A549 (cell line): ENCODE measurements around the gene LILRB3. TPM values are rescaled to one million over a fixed set of nuclear protein-coding genes. Genes with fewer than 3 reads are reported as not detected.
"Not testable (repeated sequence)": the region's sequence is repeated elsewhere in the genome, so short reads cannot be mapped to it uniquely, and the experiment has no call there.

Source experiments
- ATAC-seq, 2 experiments: fragments of 200-7000 bp in 1 of 2; fragments of >200 bp in 1 of 2; cut with Nextera tagmentation in 1 of 2; cut with Tn5 transposase in 1 of 2; 3 replicates each; pipeline versions ENCODE4 v1.8.0 to v1.9.1; 2018 to 2020; ENCODE audit warnings: mild to moderate bottlenecking in 1 of 2, moderate library complexity in 1 of 2
- CTCF ChIA-PET: fragments of 300-600 bp; sonication (Branson Sonifier 250); formaldehyde crosslinking; extraction: SDS; loops from one replicate; lab custom pipeline; 2021; ENCODE audit warnings: antibody characterized with exemption, inconsistent platforms; lab: Yijun Ruan, JAX
- POLR2A ChIA-PET: fragments of 350-600 bp; formaldehyde crosslinking; extraction: SDS; loops from one replicate; lab custom pipeline; 2021; ENCODE audit warnings: antibody characterized with exemption, inconsistent platforms; lab: Yijun Ruan, JAX
- DNase-seq, 2 experiments: peaks; one replicate each; pipeline versions ENCODE4 v3.0.0 to v3.0.0-alpha.2; 2011 to 2016; ENCODE audit warnings: low read depth in 1 of 2, low spot score in 1 of 2
- FAIRE-seq: peaks from 2 replicates; lab custom pipeline; 2011; peaks lifted over from hg19 to GRCh38; lab: Jason Lieb, UNC
- H3K27ac ChIP-seq, 2 experiments: fragments of >200 bp; sonication (Bioruptor Twin); formaldehyde crosslinking; 3 replicates each; pipeline ENCODE4 v1.5.1; 2016 to 2017
- H3K4me1 ChIP-seq: fragments of >200 bp; sonication (Bioruptor Twin); formaldehyde crosslinking; 3 replicates; pipeline ENCODE4 v1.6.1; 2016
- H3K4me2 ChIP-seq: fragments of >200 bp; sonication (Bioruptor Twin); formaldehyde crosslinking; 3 replicates; pipeline ENCODE4 v1.6.1; 2016
- H3K4me3 ChIP-seq: fragments of >200 bp; sonication (Bioruptor Twin); formaldehyde crosslinking; 3 replicates; pipeline ENCODE4 v1.5.1; 2016
- H3K9me3 ChIP-seq: fragments of >200 bp; sonication (Bioruptor Twin); formaldehyde crosslinking; 3 replicates; pipeline ENCODE4 v1.6.1; 2016
- ATOH8 ChIP-seq: fragments of 250-450 bp; sonication (Bioruptor Pico); IDR thresholded peaks from 2 replicates; pipeline ENCODE4 v1.5.0; 2020; ENCODE audit warnings: low read depth, mild to moderate bottlenecking, moderate library complexity
- BHLHE40 ChIP-seq: IDR thresholded peaks from 2 replicates; pipeline ENCODE4 v1.6.1; 2012; ENCODE audit warnings: low read depth, low read length, inconsistent platforms
- CBX8 ChIP-seq: fragments of 200-600 bp; sonication (generic); IDR thresholded peaks from 2 replicates; pipeline ENCODE4 v1.6.1; 2016
- CEBPB ChIP-seq, 2 experiments: fragments of >200 bp in 1 of 2; sonication (Bioruptor Twin) in 1 of 2; formaldehyde crosslinking in 1 of 2; IDR thresholded peaks; 2 replicates each; pipeline ENCODE4 v1.6.1; 2012 to 2016
- ESRRA ChIP-seq: fragments of 150-350 bp; IDR thresholded peaks from 2 replicates; pipeline ENCODE4 v1.6.1; 2014; ENCODE audit warnings: mild to moderate bottlenecking, low read length, borderline replicate concordance
- HDAC2 ChIP-seq: fragments of 200-600 bp; sonication (generic); IDR thresholded peaks from 2 replicates; pipeline ENCODE4 v1.6.1; 2016
- HES2 ChIP-seq: fragments of >200 bp; sonication (Bioruptor Twin); formaldehyde crosslinking; IDR thresholded peaks from 2 replicates; pipeline ENCODE4 v1.6.1; 2016
- HEYL ChIP-seq: fragments of 250-450 bp; sonication (Bioruptor Pico); IDR thresholded peaks from 2 replicates; pipeline ENCODE4 v1.8.0; 2021; ENCODE audit warnings: mild to moderate bottlenecking, moderate library complexity
- HOXA7 ChIP-seq: fragments of 250-450 bp; sonication (Bioruptor Pico); IDR thresholded peaks from 2 replicates; pipeline ENCODE4 v1.5.0; 2020; ENCODE audit warnings: mild to moderate bottlenecking, moderate library complexity
- KDM1A ChIP-seq: fragments of 200-600 bp; sonication (generic); IDR thresholded peaks from 2 replicates; pipeline ENCODE4 v1.6.1; 2016; ENCODE audit warnings: low read depth, mild to moderate bottlenecking
- KDM5A ChIP-seq: fragments of 200-600 bp; sonication (generic); IDR thresholded peaks from 2 replicates; pipeline ENCODE4 v1.6.1; 2016; ENCODE audit warnings: antibody characterized with exemption, mild to moderate bottlenecking
- MYC ChIP-seq: IDR thresholded peaks from 2 replicates; pipeline ENCODE4 v1.6.1; 2012; ENCODE audit warnings: mild to moderate bottlenecking, inconsistent platforms, low read length, improper control_type of control experiment, borderline replicate concordance
- NPAS2 ChIP-seq: fragments of 250-450 bp; sonication (Bioruptor Pico); IDR thresholded peaks from 2 replicates; pipeline ENCODE4 v1.8.0; 2022; ENCODE audit warnings: mild to moderate bottlenecking, moderate library complexity, borderline replicate concordance
- NR3C1 ChIP-seq: fragments of >200 bp; sonication (Bioruptor Twin); formaldehyde crosslinking; IDR thresholded peaks from 3 replicates; pipeline ENCODE4 v1.6.1; 2017
- RARB ChIP-seq: fragments of 250-450 bp; sonication (Bioruptor Pico); IDR thresholded peaks from 2 replicates; pipeline ENCODE4 v1.8.0; 2021; ENCODE audit warnings: mild to moderate bottlenecking, moderate library complexity
- RCOR1 ChIP-seq: fragments of 150-350 bp; IDR thresholded peaks from 2 replicates; pipeline ENCODE4 v1.6.1; 2014; ENCODE audit warnings: antibody characterized with exemption, low read length, low read depth
- SREBF2 ChIP-seq: fragments of 450-650 bp; IDR thresholded peaks from 2 replicates; pipeline ENCODE4 v1.6.1; 2014; ENCODE audit warnings: mild to moderate bottlenecking, moderate library complexity
- TP53 ChIP-seq: fragments of 250-450 bp; sonication (Bioruptor Pico); IDR thresholded peaks from 2 replicates; pipeline ENCODE4 v1.5.0; 2021; ENCODE audit warnings: mild to moderate bottlenecking, moderate library complexity
- USF2 ChIP-seq: fragments of 450-650 bp; IDR thresholded peaks from 2 replicates; pipeline ENCODE4 v1.6.1; 2014; ENCODE audit warnings: antibody characterized with exemption
- ZFP36 ChIP-seq: fragments of 450-650 bp; IDR thresholded peaks from 2 replicates; pipeline ENCODE4 v1.6.1; 2014; ENCODE audit warnings: borderline replicate concordance; ENCODE audit not compliant: partially characterized antibody
- WGBS: methylation state at CpG from one replicate; pipeline ENCODE4 v1.1.6; 2017; ENCODE audit errors: missing lambda C conversion rate; 5-methylcytosine and 5-hydroxymethylcytosine counted together
- polyA minus RNA-seq: library from RNA; depleted of rRNA, polyadenylated mRNA; stranded (reverse); fragments of >200 nt; gene quantifications from 2 replicates; pipeline ENCODE4 v1.2.3, GENCODE V29; 2011; rRNA and poly(A)+ RNA removed
- polyA plus RNA-seq, 4 experiments: library from polyadenylated mRNA; depleted of rRNA in 3 of 4; stranded (reverse); fragments of >200 nt; fragmentation: RNase III in 1 of 4; extraction: RNeasy Plus Mini Kit Qiagen cat#74134 plus additional on column Dnase treatment in 1 of 4; gene quantifications; 2 replicates in 3 of 4; 3 replicates in 1 of 4; pipeline ENCODE4 v1.2.3, GENCODE V29; 2011 to 2017

LILRB3 gene
- polyA plus RNA-seq (2011; rRNA removed) = not detected in 2 replicates
- not detected in 2 replicates for polyA plus RNA-seq (2012; cell fraction: cytosol; rRNA removed)
- polyA plus RNA-seq (2012; cell fraction: nucleus; rRNA removed) = not detected in 2 replicates
- polyA plus RNA-seq (2017; fragmentation: RNase III; extraction: RNeasy Plus Mini Kit Qiagen cat#74134 plus additional on column Dnase treatment) = not detected in 3 replicates
- polyA minus RNA-seq = not detected in 2 replicates

- ATAC-seq = peak; percentile 30 to 49; a peak in 3 of 6 replicates
- CTCF ChIA-PET = interaction anchor here (1.8 kb wide), 1 partner anchor 9 kb away, joined by 8 read pairs; no protein-coding TSS in a partner anchor
- WGBS = 66% methylated on average over 14 of the region's 16 CpGs
Measured at GRCh38 chr19:54222474-54223276, at the start of gene LILRB3. LILRB3 (minus strand) TSS chr19:54223007; CDS start chr19:54222976, 31 bp downstream.

GRCh38 chr19:54272181-54272580 lies 49.4 kb upstream of the LILRB3 start:
- WGBS = 44% methylated on average over 5 of the region's 5 CpGs
- H3K27ac ChIP-seq, H3K4me2 ChIP-seq, H3K9me3 ChIP-seq, DNase-seq, POLR2A ChIA-PET, ATAC-seq, FAIRE-seq, H3K4me1 ChIP-seq, H3K4me3 ChIP-seq: not testable (repeated sequence)
- CTCF ChIA-PET = interaction anchor here (1.4 kb wide), 1 partner anchor 119 kb away, joined by 3 read pairs; no protein-coding TSS in a partner anchor

More at GRCh38 chr19:54222474-54223276, at the start of gene LILRB3:
- H3K4me1 ChIP-seq, H3K27ac ChIP-seq, H3K4me3 ChIP-seq, DNase-seq, H3K4me2 ChIP-seq, POLR2A ChIA-PET, H3K9me3 ChIP-seq, FAIRE-seq: not testable (repeated sequence)

- DNase-seq, H3K4me2 ChIP-seq, FAIRE-seq, ATAC-seq, H3K4me3 ChIP-seq, H3K27ac ChIP-seq, POLR2A ChIA-PET, H3K4me1 ChIP-seq, H3K9me3 ChIP-seq, CTCF ChIA-PET: not testable (repeated sequence)
- whole genome bisulfite sequencing = under 1% methylated on average over 4 of the region's 4 CpGs
Measured at GRCh38 chr19:54271587-54271986, 48.8 kb upstream of the LILRB3 start.

GRCh38 chr19:54271106-54271505 lies 48.3 kb upstream of the LILRB3 start:
- no peak; a peak in 1 of 6 replicates for ATAC-seq
- ChIA-PET POLR2A (no interaction called here), CTCF (no interaction called here)
- no peak for DNase-seq
- TF ChIP-seq USF2 = no peak
- no peak for TF ChIP-seq ATOH8 (CRISPR knock-in tag)
- TF ChIP-seq KDM5A = no peak
- TF ChIP-seq HES2 = no peak
- TF ChIP-seq TP53 (CRISPR knock-in tag) = no peak
- TF ChIP-seq BHLHE40 = no peak
- TF ChIP-seq ZFP36 = no peak
- no peak for TF ChIP-seq HEYL (CRISPR knock-in tag)
- no peak for TF ChIP-seq SREBF2
- no peak for TF ChIP-seq CBX8
- H3K27ac ChIP-seq = no peak overlapping the region
- WGBS = 7% methylated on average over 8 of the region's 8 CpGs
- no peak overlapping the region for H3K4me2 ChIP-seq
- no peak for FAIRE-seq
- H3K4me1 ChIP-seq = no peaks in the 10 kb centered on the region
- H3K4me3 ChIP-seq = no peak overlapping the region
- H3K9me3 ChIP-seq = peaks cover 5% of the 10 kb centered on the region; the same call in 2 of the 3 replicates

- ChIA-PET CTCF (interaction anchor here (4.4 kb wide), 1 partner anchor 122 kb away, joined by 20 read pairs; no protein-coding TSS in a partner anchor), POLR2A (no interaction called here)
- no peak for TF ChIP-seq NR3C1
- TF ChIP-seq HEYL (CRISPR knock-in tag) = no peak
- no peak for TF ChIP-seq BHLHE40
- TF ChIP-seq RARB (CRISPR knock-in tag) = no peak
- no peak for TF ChIP-seq KDM1A
- TF ChIP-seq CEBPB (IDR thresholded peaks at IDR 0.05) = no peak
- TF ChIP-seq ESRRA = no peak
- TF ChIP-seq MYC = no peak
- no peak for TF ChIP-seq HOXA7 (CRISPR knock-in tag)
- no peak for TF ChIP-seq RCOR1
- TF ChIP-seq HDAC2 = no peak
- no peak for TF ChIP-seq NPAS2 (CRISPR knock-in tag)
- no peak for FAIRE-seq
- Histone ChIP-seq H3K9me3 (peaks cover 5% of the 10 kb centered on the region; the same call in 2 of the 3 replicates), H3K4me1 (no peaks in the 10 kb centered on the region), H3K4me3 (no peak overlapping the region), H3K27ac (no peak overlapping the region), H3K4me2 (no peak overlapping the region)
- DNase-seq = no peak
- 2% methylated on average over 2 of the region's 2 CpGs for WGBS
- no peak for ATAC-seq
Measured at GRCh38 chr19:54268936-54269335, 46.1 kb upstream of the LILRB3 start.
